Cardiac muscle cell (in vitro differentiated cells and primary cell): ENCODE results near the gene C18orf32. TPM values are rescaled to one million over a fixed set of nuclear protein-coding genes. Genes with fewer than 3 reads are reported as not detected.
"Not testable (repeated sequence)": the region's sequence is repeated elsewhere in the genome, so short reads cannot be mapped to it uniquely, and the experiment has no call there.

ENCODE experiments used
- DNase-seq, 2 donors: peaks; one replicate each; pipeline versions ENCODE4 v3.0.0 to v3.0.0-alpha.2; 2010 to 2017; ENCODE audit warnings: low read depth in 1 of 2, low spot score in 1 of 2
- H3K27ac ChIP-seq: fragments of 200-600 bp; sonication (generic); 2 replicates; pipeline ENCODE4 v1.5.1; 2016
- H3K27me3 ChIP-seq: fragments of 200-600 bp; sonication (generic); 2 replicates; pipeline ENCODE4 v1.6.0; 2016; ENCODE audit warnings: control low read depth
- H3K36me3 ChIP-seq: fragments of 200-600 bp; sonication (generic); 2 replicates; pipeline ENCODE4 v1.5.1; 2016; ENCODE audit warnings: control low read depth
- H3K4me1 ChIP-seq: fragments of 200-600 bp; sonication (generic); 2 replicates; pipeline ENCODE4 v1.8.1; 2017; ENCODE audit warnings: low read depth, mild to moderate bottlenecking, mixed run types
- H3K4me3 ChIP-seq: fragments of 200-600 bp; sonication (generic); 2 replicates; pipeline ENCODE4 v1.5.1; 2016; ENCODE audit warnings: mild to moderate bottlenecking
- H3K9me3 ChIP-seq: fragments of 200-600 bp; sonication (generic); 2 replicates; pipeline ENCODE4 v1.5.1; 2017; ENCODE audit warnings: low read depth, mild to moderate bottlenecking, control low read depth
- CTCF ChIP-seq: IDR thresholded peaks from 2 replicates; pipeline ENCODE4 v1.5.1; 2012; ENCODE audit warnings: low read depth, mild to moderate bottlenecking, low read length
- polyA plus RNA-seq: library from polyadenylated mRNA; unstranded; fragments of >200 nt; fragmentation: Nextera tagmentation; extraction: Ambion mirVana; gene quantifications from 2 replicates; pipeline ENCODE4 v1.2.1, GENCODE V29; 2016
- total RNA-seq: library from RNA; depleted of rRNA; stranded (reverse); fragments of >200 nt; gene quantifications from 2 replicates; pipeline ENCODE4 v1.2.3, GENCODE V29; 2016

Gene C18orf32
- total and polyA plus RNA-seq, 2 experiments from 2014 or later = 22.5 to 109 TPM

DNA sequence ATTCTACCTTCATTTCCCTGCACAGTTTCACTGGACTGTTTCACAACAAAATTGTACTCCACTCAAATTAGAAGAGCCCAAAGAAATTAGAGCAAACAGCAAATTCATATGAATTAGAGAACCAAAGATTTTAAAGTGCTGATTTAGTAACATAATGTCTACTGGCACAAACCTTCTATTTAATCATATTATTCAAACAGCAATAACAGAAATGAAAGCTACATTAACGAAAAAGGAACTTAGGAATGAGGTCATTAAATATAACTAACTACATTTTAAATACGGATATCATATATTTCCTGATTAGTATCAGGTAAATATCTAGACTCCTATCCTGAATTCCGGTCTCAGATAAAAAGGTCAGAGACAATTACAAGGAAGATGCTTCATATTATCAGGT, 5.1 kb downstream of the C18orf32 start:
- H3K27ac ChIP-seq = no peak overlapping the region
- no peaks in the 10 kb centered on the region for H3K9me3 ChIP-seq
- no peaks in the 10 kb centered on the region for H3K4me1 ChIP-seq
- no peaks in the 10 kb centered on the region for H3K27me3 ChIP-seq
- no peak for TF ChIP-seq CTCF
- DNase-seq = no peak
- H3K4me3 ChIP-seq = no peak overlapping the region
- peaks cover 26% of the 10 kb centered on the region for H3K36me3 ChIP-seq

GRCh38 chr18:49481317-49481716, 5.7 kb downstream of the C18orf32 start:
- Histone ChIP-seq H3K27me3 (no peaks in the 10 kb centered on the region), H3K4me3 (no peak overlapping the region), H3K4me1 (no peaks in the 10 kb centered on the region), H3K36me3 (peaks cover 26% of the 10 kb centered on the region), H3K9me3 (no peaks in the 10 kb centered on the region), H3K27ac (no peak overlapping the region)
- TF ChIP-seq CTCF = no peak
- DNase-seq = peak in 1 of 2 donors; percentile 25

DNA sequence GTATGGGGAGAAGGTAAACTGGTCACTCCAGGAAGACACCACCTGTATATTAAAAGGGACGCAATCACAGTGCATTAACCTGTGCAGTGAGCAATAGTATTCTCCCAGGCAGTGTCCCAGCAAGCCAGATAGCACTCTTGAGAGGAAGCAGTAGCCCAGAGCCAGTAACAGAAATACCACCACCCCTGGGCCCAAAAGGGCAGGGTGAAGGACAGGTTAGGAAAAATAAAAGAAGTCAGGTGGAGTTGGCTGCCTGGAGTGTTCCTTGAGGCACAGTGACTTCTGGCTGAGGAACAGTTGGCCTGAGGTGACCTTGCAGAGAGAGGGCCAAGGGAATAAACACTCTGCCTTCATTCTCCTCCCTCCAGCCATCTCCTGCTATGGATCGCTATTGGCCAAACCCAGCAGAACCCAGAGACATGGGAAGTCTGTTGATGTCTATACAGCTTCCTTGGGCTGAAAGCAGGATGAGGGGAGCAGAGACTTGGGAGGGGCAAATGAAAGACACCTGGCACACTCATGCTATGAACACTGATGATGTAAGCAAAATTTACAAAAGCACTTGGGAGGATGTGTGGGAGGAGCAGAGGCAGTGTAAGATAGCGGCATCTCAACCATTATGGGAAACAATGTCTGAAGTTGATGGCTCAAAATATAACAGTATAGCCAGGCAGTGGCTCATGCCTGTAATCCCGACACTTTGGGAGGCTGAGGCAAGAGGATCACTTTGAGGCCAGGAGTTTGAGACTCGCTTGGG, 7.5 kb downstream of the C18orf32 start:
- TF ChIP-seq CTCF = no peak
- Histone ChIP-seq H3K27me3 (no peaks in the 10 kb centered on the region), H3K36me3 (peaks cover 26% of the 10 kb centered on the region), H3K4me3 (no peak overlapping the region), H3K27ac (peak overlapping the region; percentile 43), H3K4me1 (no peaks in the 10 kb centered on the region), H3K9me3 (no peaks in the 10 kb centered on the region)
- DNase-seq = no peak

DNA sequence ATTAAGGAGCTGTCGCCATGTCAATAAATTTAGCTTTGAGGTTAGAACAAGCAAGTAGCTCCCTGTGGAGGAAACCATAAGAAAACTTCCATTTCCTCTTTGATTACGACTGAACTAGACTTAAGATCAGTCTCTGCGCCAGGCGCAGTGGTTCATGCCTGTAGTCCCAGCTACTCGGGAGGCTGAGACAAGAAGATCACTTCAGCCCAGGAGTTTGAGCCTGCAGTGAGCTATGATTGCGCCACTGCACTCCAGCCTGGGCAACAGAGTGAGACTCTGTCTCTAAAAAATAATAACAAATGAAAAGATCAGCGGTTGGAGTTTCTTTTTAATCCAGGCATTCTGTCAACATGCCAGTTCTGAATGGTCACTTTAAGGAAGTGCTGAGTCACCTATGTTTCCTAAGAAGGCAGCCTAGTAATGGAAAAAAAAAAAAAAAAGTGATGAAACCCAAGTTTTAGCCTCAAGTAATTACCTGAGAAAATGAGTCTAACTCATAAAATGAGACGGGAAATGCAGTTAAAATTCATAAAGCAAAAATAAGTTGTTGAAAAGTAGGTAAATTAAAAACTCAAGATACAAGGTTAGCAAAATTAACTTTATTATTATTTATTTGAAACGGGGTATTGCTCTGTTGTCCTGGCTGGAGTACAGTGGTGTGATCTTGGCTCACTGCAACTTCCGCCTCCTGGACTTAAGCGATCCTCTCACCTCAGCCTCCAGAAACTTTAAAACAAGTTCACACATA, 10.2 kb downstream of the C18orf32 start:
- no peak for TF ChIP-seq CTCF
- Histone ChIP-seq H3K36me3 (peaks cover 12% of the 10 kb centered on the region), H3K4me1 (no peaks in the 10 kb centered on the region), H3K9me3 (no peaks in the 10 kb centered on the region), H3K27me3 (no peaks in the 10 kb centered on the region), H3K27ac (no peak overlapping the region), H3K4me3 (no peak overlapping the region)
- DNase-seq = peak in 1 of 2 donors; percentile 92

- not testable (repeated sequence) for H3K4me1 ChIP-seq, H3K27me3 ChIP-seq, H3K4me3 ChIP-seq, DNase-seq, H3K9me3 ChIP-seq, H3K36me3 ChIP-seq, H3K27ac ChIP-seq
These were observed 12.1 kb downstream of the C18orf32 start for GRCh38 chr18:49474935-49475334.

DNA sequence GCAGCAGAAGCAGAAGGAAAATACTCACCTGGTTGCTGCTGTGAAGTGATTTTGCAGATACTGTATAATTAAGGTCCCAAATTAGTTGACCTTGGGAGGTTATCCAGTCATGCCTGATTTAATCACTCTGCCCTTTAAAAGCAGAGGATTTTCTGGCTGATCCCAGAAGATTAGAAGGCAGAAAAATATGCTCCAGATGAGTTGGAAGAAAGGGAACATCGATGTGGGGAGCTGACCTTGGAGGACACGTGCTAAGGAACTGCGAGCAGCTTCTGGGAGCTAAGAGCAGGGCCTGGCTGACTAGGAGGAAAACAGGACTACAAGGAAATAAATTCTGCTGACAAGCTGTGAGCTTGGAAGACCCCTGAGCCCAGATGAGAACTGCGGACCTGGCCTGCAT, 13.3 kb downstream of the C18orf32 start:
- TF ChIP-seq CTCF = no peak
- H3K9me3 ChIP-seq = no peaks in the 10 kb centered on the region
- H3K27ac ChIP-seq = no peak overlapping the region
- peaks cover 5% of the 10 kb centered on the region for H3K36me3 ChIP-seq
- H3K4me3 ChIP-seq = no peak overlapping the region
- DNase-seq = no peak
- H3K4me1 ChIP-seq = no peaks in the 10 kb centered on the region
- no peaks in the 10 kb centered on the region for H3K27me3 ChIP-seq
